Right ventricle myocardium superior (tissue), 1 donor: ENCODE results near the gene CDC20. TPM values are rescaled to one million over a fixed set of nuclear protein-coding genes. Genes with fewer than 3 reads are reported as not detected.
"Not testable (repeated sequence)": the region's sequence is repeated elsewhere in the genome, so short reads cannot be mapped to it uniquely, and the experiment has no call there.

ENCODE experiments used
- ATAC-seq: fragments of 200-7000 bp; cut with Tn5 transposase; one replicate; pipeline ENCODE4 v1.9.1; 2020; ENCODE audit warnings: mild to moderate bottlenecking; ENCODE audit not compliant: poor library complexity
- DNase-seq: peaks from one replicate; pipeline ENCODE4 v3.0.0-alpha.2; 2020
- intact Hi-C: fragments of 100-400 bp; cut with DNase I; formaldehyde crosslinking; loops from one replicate; pipeline ENCODE4 v1.11.2; 2022
- microRNA-seq: library from miRNA; unstranded; fragments of <30 nt; microRNA quantifications from one replicate; pipeline ENCODE4 v1.2.0, GENCODE V29; 2020
- total RNA-seq: library from RNA; stranded (reverse); fragmentation: NEBNext Ultra II Directional; extraction: Animal tissue kit (Norgen Biotek cat#: 25700); gene quantifications from one replicate; pipeline ENCODE4 v1.2.1, GENCODE V29; 2021
- donor health status: DM: no; HTN: yes; CAD: no; lungs with severe emphysema.

Gene CDC20
- total RNA-seq, 1 donor from 2014 or later = 0.83 TPM

DNA sequence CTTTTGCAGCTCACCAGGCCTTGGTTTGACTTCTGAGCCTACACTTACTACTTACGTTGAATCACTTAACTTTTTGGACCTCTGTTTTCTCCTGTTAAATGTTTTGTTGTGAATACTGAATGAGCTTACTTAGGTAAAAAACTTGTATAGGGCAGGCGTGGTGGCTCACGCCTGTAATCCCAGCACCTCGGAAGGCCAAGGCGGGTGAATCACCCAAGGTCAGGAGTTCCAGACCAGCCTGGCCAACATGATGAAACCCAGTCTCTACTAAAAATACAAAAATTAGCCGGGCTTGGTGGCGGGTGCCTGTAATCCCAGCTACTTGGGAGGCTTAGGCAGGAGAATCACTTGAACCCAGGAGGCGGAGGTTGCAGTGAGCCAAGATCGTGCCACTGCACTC, 41.7 kb downstream of the CDC20 start:
- intact Hi-C loops, ATAC-seq, DNase-seq: not testable (repeated sequence)

DNA sequence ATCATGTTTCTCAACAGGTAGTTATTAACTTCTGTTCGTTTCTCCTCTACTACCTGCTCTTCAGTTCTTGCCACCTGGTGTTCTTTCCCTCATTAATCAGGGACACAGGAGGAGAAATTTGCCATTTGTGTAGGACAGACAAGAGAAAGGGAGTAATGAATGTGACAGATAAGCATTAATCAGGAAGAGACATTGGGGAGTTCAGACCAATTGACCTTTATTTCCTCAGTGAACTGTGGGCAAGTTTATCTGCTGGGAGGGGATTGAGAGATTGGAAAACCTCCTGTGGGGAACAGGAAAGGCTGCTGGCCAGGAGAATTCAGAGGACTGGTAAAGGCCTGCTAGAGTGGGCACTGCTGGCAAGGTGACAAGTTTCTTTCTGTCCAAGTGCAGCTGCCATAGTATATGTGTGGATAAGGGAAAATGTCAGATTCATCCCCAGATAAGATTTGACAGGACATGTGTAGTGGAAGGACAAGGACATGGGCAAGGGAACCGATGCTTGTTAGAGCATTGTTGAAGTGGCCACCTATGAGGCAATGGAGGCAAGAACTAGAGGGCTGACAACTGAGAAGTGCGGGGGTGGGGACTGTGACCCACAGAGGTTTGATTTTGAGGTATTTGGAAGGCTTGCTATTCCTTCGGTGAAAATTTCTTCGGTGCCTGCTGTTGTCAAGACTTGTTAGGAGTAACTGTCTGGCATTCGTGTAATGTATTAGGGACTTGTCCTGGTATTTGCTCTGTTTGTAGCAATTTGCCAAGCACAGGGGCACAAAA, 43.5 kb downstream of the CDC20 start:
- no peak for DNase-seq
- intact Hi-C loops = no loop called here
- ATAC-seq = no peak

DNA sequence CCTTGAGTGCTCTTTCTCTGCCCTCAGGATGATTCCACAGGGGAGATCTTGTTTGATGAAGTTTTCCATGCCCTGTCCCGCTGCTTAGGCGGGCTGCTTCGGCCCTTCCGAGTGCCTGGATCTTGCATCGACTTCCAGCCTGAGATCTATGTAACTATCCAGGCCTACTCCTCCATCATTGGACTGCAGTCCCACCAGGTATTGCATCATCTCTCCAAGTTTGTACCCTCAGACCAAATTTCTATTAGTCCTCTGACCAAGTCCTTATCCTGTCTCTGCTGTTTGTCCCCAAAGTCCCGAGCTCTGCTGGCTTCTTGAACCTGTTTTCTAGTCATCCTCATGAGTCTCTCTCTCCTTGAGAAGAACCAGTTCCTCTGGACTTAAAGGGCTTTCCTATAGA, 45.6 kb downstream of the CDC20 start:
- DNase-seq = no peak
- intact Hi-C loops = no loop called here
- ATAC-seq = no peak

GRCh38 chr1:43405219-43405875, 46.6 kb downstream of the CDC20 start:
- intact Hi-C loops = no loop called here
- DNase-seq = no peak
- peak; percentile 59 for ATAC-seq

GRCh38 chr1:43405876-43406234, 47.1 kb downstream of the CDC20 start:
- intact Hi-C loops = no loop called here
- ATAC-seq (no peak), DNase-seq (no peak)

GRCh38 chr1:43410571-43410970, 51.8 kb downstream of the CDC20 start:
- no peak for ATAC-seq
- DNase-seq = no peak
- intact Hi-C loops = no loop called here

Small RNA genes within 50 kb of the gene (microRNA-seq; reads per million reads assigned to microRNA genes)
- gene MIR6734 = not detected

Other genes with a start within 250 kb of the CDC20 start
- 28.4 TPM for gene EBNA1BP2, start 186.7 kb upstream of the CDC20 start, total RNA-seq
- not detected for gene CFAP57, start 186.7 kb upstream of the CDC20 start, total RNA-seq
- not detected for gene TMEM125, start 89.0 kb upstream of the CDC20 start, total RNA-seq
- not detected for gene C1orf210, start 73.4 kb upstream of the CDC20 start, total RNA-seq
- gene TIE1, start 58.0 kb upstream of the CDC20 start, total RNA-seq = 18.5 TPM
- gene MPL, start 21.2 kb upstream of the CDC20 start, total RNA-seq = 0.40 TPM
- gene ELOVL1, start 9.0 kb downstream of the CDC20 start, total RNA-seq = 29.3 TPM
- 16.5 TPM for gene MED8, start 30.8 kb downstream of the CDC20 start, total RNA-seq
- gene SZT2, start 30.9 kb downstream of the CDC20 start, total RNA-seq = 26.8 TPM
- gene HYI, start 95.0 kb downstream of the CDC20 start, total RNA-seq = 20.1 TPM
- 4.2 TPM for gene PTPRF, start 171.9 kb downstream of the CDC20 start, total RNA-seq